Upper lobe of right lung (tissue), 1 donor: ENCODE results near the gene KLF7. TPM values are rescaled to one million over a fixed set of nuclear protein-coding genes. Genes with fewer than 3 reads are reported as not detected.

ENCODE experiments used
- ATAC-seq: fragments of 200-7000 bp; cut with Tn5 transposase; one replicate; pipeline ENCODE4 v1.9.1; 2020; ENCODE audit warnings: mild to moderate bottlenecking, moderate library complexity
- DNase-seq: peaks from one replicate; pipeline ENCODE4 v3.0.0-alpha.2; 2020
- H3K27ac ChIP-seq: fragments of 200-600 bp; one replicate; pipeline ENCODE4 v1.8.0; 2022
- H3K27me3 ChIP-seq: fragments of 200-600 bp; one replicate; pipeline ENCODE4 v1.8.0; 2022; ENCODE audit warnings: mild to moderate bottlenecking
- H3K36me3 ChIP-seq: fragments of 200-600 bp; one replicate; pipeline ENCODE4 v1.8.0; 2022
- H3K4me1 ChIP-seq: fragments of 200-600 bp; one replicate; pipeline ENCODE4 v1.8.0; 2022
- H3K4me3 ChIP-seq: fragments of 200-600 bp; one replicate; pipeline ENCODE4 v1.8.0; 2022; ENCODE audit warnings: mild to moderate bottlenecking
- H3K9me3 ChIP-seq: fragments of 200-600 bp; one replicate; pipeline ENCODE4 v1.8.0; 2022
- CTCF ChIP-seq: fragments of 200-600 bp; IDR thresholded peaks from one replicate; pipeline ENCODE4 v1.8.0; 2022; ENCODE audit warnings: antibody characterized with exemption
- intact Hi-C: fragments of 100-400 bp; cut with DNase I; formaldehyde crosslinking; loops from one replicate; pipeline ENCODE4 v1.11.0; 2022
- microRNA-seq: library from miRNA; unstranded; fragments of <30 nt; microRNA quantifications from one replicate; pipeline ENCODE4 v1.2.0, GENCODE V29; 2020; ENCODE audit warnings: borderline microRNAs expressed
- total RNA-seq: library from RNA; stranded (reverse); fragmentation: NEBNext Ultra II Directional; extraction: Animal tissue kit (Norgen Biotek cat#: 25700); gene quantifications from one replicate; pipeline ENCODE4 v1.2.1, GENCODE V29; 2021
- donor health status: DM: no; HTN: yes; CAD: no; lungs with severe emphysema.

Gene KLF7
- total RNA-seq, 1 donor from 2014 or later, result 62.1 TPM

DNA sequence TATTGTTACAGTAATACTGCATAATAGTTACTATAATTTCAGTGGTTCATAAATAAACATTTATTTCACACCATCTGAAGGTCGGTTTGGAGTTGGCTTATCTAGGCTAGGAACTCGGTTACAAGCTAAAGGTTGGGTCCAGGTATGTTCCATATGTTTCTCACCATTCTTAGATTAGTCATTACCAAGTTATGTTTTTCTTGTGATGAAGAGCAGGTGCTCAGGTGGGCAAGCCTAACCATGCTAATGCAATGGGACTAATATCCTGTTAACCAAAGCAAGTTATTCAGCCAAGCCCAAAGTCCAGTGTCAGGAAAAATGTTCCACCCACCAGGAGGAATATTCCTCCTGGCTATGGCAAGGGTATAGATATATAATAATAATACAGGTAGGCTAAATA, 133.3 kb downstream of the KLF7 start:
- peaks cover 9% of the 10 kb centered on the region for H3K9me3 ChIP-seq
- H3K4me3 ChIP-seq, result no peak overlapping the region
- H3K27me3 ChIP-seq, result no peaks in the 10 kb centered on the region
- no peak for TF ChIP-seq CTCF
- H3K27ac ChIP-seq, result no peak overlapping the region
- no peak for DNase-seq
- intact Hi-C loops, result no loop called here
- H3K4me1 ChIP-seq, result no peaks in the 10 kb centered on the region
- no peaks in the 10 kb centered on the region for H3K36me3 ChIP-seq
- no peak for ATAC-seq

Small RNAs within 50 kb of the gene (microRNA-seq; reads per million reads assigned to microRNA genes)
- 6.6 reads per million, percentile 33 among the genes with 10 or more reads in this experiment for gene MIR2355
- gene MIR7845, result not detected

Other genes with a start within 250 kb of the KLF7 start
- gene CPO, start 226.4 kb downstream of the KLF7 start, total RNA-seq, result not detected